PFSK-1 (cell line): Measurements from ENCODE around the gene ARPIN.

Experiments
- SIN3A ChIP-seq: IDR thresholded peaks from 2 replicates; pipeline ENCODE4 v1.6.1; 2012; ENCODE audit warnings: mild to moderate bottlenecking, low read length, moderate library complexity, borderline replicate concordance; ENCODE audit not compliant: insufficient read depth
- TAF1 ChIP-seq: IDR thresholded peaks from 2 replicates; pipeline ENCODE4 v1.6.1; 2012; ENCODE audit warnings: low read length, control low read depth, borderline replicate concordance; ENCODE audit not compliant: insufficient read depth
- TF ChIP-seq, protein P1 (sequence below), 2 experiments: IDR thresholded peaks; 2 replicates each; pipeline versions ENCODE4 v1.6.1 to v1.8.0; 2011 to 2012; ENCODE audit warnings: low read depth in 2 of 2, low read length in 2 of 2, control low read depth in 1 of 2, inconsistent platforms in 1 of 2, mild to moderate bottlenecking in 1 of 2, moderate library complexity in 1 of 2; ENCODE audit not compliant: insufficient read depth in 1 of 2

DNA sequence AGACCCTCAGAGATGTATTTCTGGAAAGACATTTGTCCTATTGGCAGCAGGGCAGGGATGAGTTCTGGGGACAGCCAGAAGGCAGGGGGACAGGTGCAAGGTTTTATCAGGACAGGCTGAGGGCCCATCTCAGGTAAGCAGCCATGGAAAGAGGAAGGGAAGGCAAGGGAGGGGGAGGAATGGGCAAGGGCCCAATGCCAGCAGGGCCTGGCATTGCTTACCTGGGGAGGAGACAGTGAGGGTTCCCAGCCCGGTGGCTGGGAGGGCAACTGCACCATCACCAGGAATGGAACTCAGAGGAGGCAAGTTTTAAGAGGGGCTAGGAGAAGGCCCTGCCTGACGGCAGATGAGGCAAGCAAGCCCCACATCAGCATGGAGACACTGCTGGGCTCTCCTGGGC lies 3.1 kb downstream of the ARPIN start:
- no peak for TF ChIP-seq SIN3A
- TF ChIP-seq, protein P1, sequence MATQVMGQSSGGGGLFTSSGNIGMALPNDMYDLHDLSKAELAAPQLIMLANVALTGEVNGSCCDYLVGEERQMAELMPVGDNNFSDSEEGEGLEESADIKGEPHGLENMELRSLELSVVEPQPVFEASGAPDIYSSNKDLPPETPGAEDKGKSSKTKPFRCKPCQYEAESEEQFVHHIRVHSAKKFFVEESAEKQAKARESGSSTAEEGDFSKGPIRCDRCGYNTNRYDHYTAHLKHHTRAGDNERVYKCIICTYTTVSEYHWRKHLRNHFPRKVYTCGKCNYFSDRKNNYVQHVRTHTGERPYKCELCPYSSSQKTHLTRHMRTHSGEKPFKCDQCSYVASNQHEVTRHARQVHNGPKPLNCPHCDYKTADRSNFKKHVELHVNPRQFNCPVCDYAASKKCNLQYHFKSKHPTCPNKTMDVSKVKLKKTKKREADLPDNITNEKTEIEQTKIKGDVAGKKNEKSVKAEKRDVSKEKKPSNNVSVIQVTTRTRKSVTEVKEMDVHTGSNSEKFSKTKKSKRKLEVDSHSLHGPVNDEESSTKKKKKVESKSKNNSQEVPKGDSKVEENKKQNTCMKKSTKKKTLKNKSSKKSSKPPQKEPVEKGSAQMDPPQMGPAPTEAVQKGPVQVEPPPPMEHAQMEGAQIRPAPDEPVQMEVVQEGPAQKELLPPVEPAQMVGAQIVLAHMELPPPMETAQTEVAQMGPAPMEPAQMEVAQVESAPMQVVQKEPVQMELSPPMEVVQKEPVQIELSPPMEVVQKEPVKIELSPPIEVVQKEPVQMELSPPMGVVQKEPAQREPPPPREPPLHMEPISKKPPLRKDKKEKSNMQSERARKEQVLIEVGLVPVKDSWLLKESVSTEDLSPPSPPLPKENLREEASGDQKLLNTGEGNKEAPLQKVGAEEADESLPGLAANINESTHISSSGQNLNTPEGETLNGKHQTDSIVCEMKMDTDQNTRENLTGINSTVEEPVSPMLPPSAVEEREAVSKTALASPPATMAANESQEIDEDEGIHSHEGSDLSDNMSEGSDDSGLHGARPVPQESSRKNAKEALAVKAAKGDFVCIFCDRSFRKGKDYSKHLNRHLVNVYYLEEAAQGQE (IDR thresholded peaks at IDR 0.05; ENCODE audit: insufficient read depth in 1 of 2, low read depth in 2 of 2, low read length in 2 of 2) = no peak
- no peak for TF ChIP-seq TAF1
